HEK293 (cell line): ENCODE measurements around the gene RAB20.

Experiments used
- CTCF ChIA-PET: fragments of 350-600 bp; formaldehyde crosslinking; extraction: SDS; loops from one replicate; lab custom pipeline; 2021; ENCODE audit warnings: antibody characterized with exemption; lab: Yijun Ruan, JAX
- POLR2A ChIA-PET: fragments of 300-600 bp; formaldehyde crosslinking; extraction: SDS; loops from one replicate; lab custom pipeline; 2020; ENCODE audit warnings: antibody characterized with exemption, inconsistent platforms; lab: Yijun Ruan, JAX
- H3K27ac ChIP-seq: fragments of 200-500 bp; sonication (Bioruptor generic); 2 replicates; pipeline ENCODE4 v1.5.1; 2014; ENCODE audit warnings: low read depth, low read length, control low read depth, inconsistent platforms; ENCODE audit errors: extremely low read depth
- H3K36me3 ChIP-seq, 2 experiments: fragments of 200-500 bp in 1 of 2; sonication (Bioruptor generic) in 1 of 2; 1 replicate in 1 of 2; 2 replicates in 1 of 2; pipeline ENCODE4 v1.5.1; 2014 to 2017; ENCODE audit warnings: inconsistent platforms in 2 of 2, low read length in 2 of 2; ENCODE audit not compliant: control insufficient read depth in 2 of 2, insufficient read depth in 1 of 2
- H3K4me1 ChIP-seq: fragments of 200-500 bp; sonication (Bioruptor generic); 2 replicates; pipeline ENCODE4 v1.5.1; 2014; ENCODE audit warnings: mild to moderate bottlenecking, low read length, inconsistent platforms; ENCODE audit not compliant: control insufficient read depth, insufficient read depth
- H3K4me3 ChIP-seq: 2 replicates; pipeline ENCODE4 v1.5.1; 2011; ENCODE audit warnings: low read depth, mild to moderate bottlenecking, control low read depth, low read length, moderate library complexity
- H3K9me3 ChIP-seq: fragments of 200-500 bp; sonication (Bioruptor generic); 2 replicates; pipeline ENCODE4 v1.5.1; 2014; ENCODE audit warnings: low read depth, low read length, inconsistent platforms; ENCODE audit not compliant: control insufficient read depth, insufficient read depth
- EGR2 ChIP-seq: fragments of 450-650 bp; formaldehyde crosslinking; IDR thresholded peaks from 2 replicates; pipeline ENCODE4 v1.5.1; 2016; ENCODE audit warnings: low read depth, missing biosample characterization, missing genetic modification characterization
- FEZF1 ChIP-seq: fragments of 450-650 bp; formaldehyde crosslinking; IDR thresholded peaks from 2 replicates; pipeline ENCODE4 v1.5.1; 2016; ENCODE audit warnings: missing biosample characterization, missing genetic modification characterization
- GLIS1 ChIP-seq: fragments of 450-650 bp; formaldehyde crosslinking; IDR thresholded peaks from 2 replicates; pipeline ENCODE4 v1.5.1; 2016; ENCODE audit warnings: missing biosample characterization, missing genetic modification characterization
- ZNF132 ChIP-seq: fragments of 450-650 bp; formaldehyde crosslinking; IDR thresholded peaks from 2 replicates; pipeline ENCODE4 v1.5.1; 2017; ENCODE audit warnings: missing biosample characterization, missing genetic modification characterization, borderline replicate concordance
- ZNF19 ChIP-seq: fragments of 450-650 bp; formaldehyde crosslinking; IDR thresholded peaks from 2 replicates; pipeline ENCODE4; 2016; ENCODE audit warnings: missing biosample characterization, missing genetic modification characterization, low read depth
- ZNF23 ChIP-seq: fragments of 450-650 bp; formaldehyde crosslinking; IDR thresholded peaks from 2 replicates; pipeline ENCODE4 v1.5.1; 2016; ENCODE audit warnings: missing biosample characterization, missing genetic modification characterization, borderline replicate concordance
- ZNF248 ChIP-seq: fragments of 450-650 bp; formaldehyde crosslinking; IDR thresholded peaks from 2 replicates; pipeline ENCODE4 v1.5.1; 2017; ENCODE audit warnings: missing biosample characterization, missing genetic modification characterization
- ZNF280D ChIP-seq: fragments of 450-650 bp; formaldehyde crosslinking; IDR thresholded peaks from 2 replicates; pipeline ENCODE4 v1.5.1; 2016; ENCODE audit warnings: missing biosample characterization, missing genetic modification characterization
- ZNF302 ChIP-seq: fragments of 450-650 bp; formaldehyde crosslinking; IDR thresholded peaks from 2 replicates; pipeline ENCODE4 v1.5.1; 2016; ENCODE audit warnings: missing biosample characterization, missing genetic modification characterization, low read depth
- ZNF423 ChIP-seq: fragments of 450-650 bp; formaldehyde crosslinking; IDR thresholded peaks from 2 replicates; pipeline ENCODE4 v1.5.1; 2016; ENCODE audit warnings: missing biosample characterization, missing genetic modification characterization
- ZNF610 ChIP-seq: fragments of 450-650 bp; formaldehyde crosslinking; IDR thresholded peaks from 2 replicates; pipeline ENCODE4 v1.5.1; 2016; ENCODE audit warnings: missing biosample characterization, missing genetic modification characterization, borderline replicate concordance
- ZNF626 ChIP-seq: fragments of 450-650 bp; sonication (Bioruptor Pico); formaldehyde crosslinking; IDR thresholded peaks from 2 replicates; pipeline ENCODE4 v1.5.1; 2018; ENCODE audit warnings: missing biosample characterization, missing genetic modification characterization, inconsistent platforms
- ZNF692 ChIP-seq: fragments of 450-650 bp; formaldehyde crosslinking; IDR thresholded peaks from 2 replicates; pipeline ENCODE4 v1.5.1; 2016; ENCODE audit warnings: missing biosample characterization, missing genetic modification characterization
- ZNF701 ChIP-seq: fragments of 450-650 bp; formaldehyde crosslinking; IDR thresholded peaks from 2 replicates; pipeline ENCODE4 v1.5.1; 2016; ENCODE audit warnings: missing biosample characterization, missing genetic modification characterization
- ZNF707 ChIP-seq: fragments of 450-650 bp; formaldehyde crosslinking; IDR thresholded peaks from 2 replicates; pipeline ENCODE4 v1.5.1; 2016; ENCODE audit warnings: missing biosample characterization, missing genetic modification characterization
- ZNF792 ChIP-seq: fragments of 450-650 bp; formaldehyde crosslinking; IDR thresholded peaks from 2 replicates; pipeline ENCODE4 v1.5.1; 2016; ENCODE audit warnings: missing biosample characterization, missing genetic modification characterization

RAB20 gene

GRCh38 chr13:110576736-110577476 is 15.4 kb upstream of the RAB20 start:
- no peaks in the 10 kb centered on the region for H3K9me3 ChIP-seq
- TF ChIP-seq EGR2 (tag by site-specific recombination) = 0 out of 2 replicates have a peak, but pooled peaks have one; percentile 7
- no peak for TF ChIP-seq ZNF701 (tag by site-specific recombination)
- TF ChIP-seq, all 188 proteins: peak for 1
- Histone ChIP-seq H3K4me1 (no peaks in the 10 kb centered on the region), H3K4me3 (no peak overlapping the region), H3K36me3 (no peaks in the 10 kb centered on the region), H3K27ac (no peak overlapping the region)
- POLR2A ChIA-PET = interaction anchor here (0.6 kb wide), 1 partner anchor 338 kb away, joined by 4 read pairs; the partner anchor contains the start of gene ANKRD10
- CTCF ChIA-PET = interaction anchor here (0.6 kb wide), 1 partner anchor 355 kb away, joined by 4 read pairs; no protein-coding TSS in a partner anchor

- Histone ChIP-seq H3K27ac (no peak overlapping the region), H3K4me3 (no peak overlapping the region), H3K4me1 (no peaks in the 10 kb centered on the region), H3K9me3 (no peaks in the 10 kb centered on the region), H3K36me3 (no peaks in the 10 kb centered on the region)
- ChIA-PET POLR2A (interaction anchor here (1.1 kb wide), 1 partner anchor 14 kb away, joined by 3 read pairs; no protein-coding TSS in a partner anchor), CTCF (interaction anchor here (0.6 to 1.1 kb wide), 2 partner anchors 18 to 354 kb away, joined by 4 read pairs; no protein-coding TSS in a partner anchor)
- TF ChIP-seq ZNF792 (tag by site-specific recombination) (no peak), ZNF692 (tag by site-specific recombination) (no peak), ZNF423 (tag by site-specific recombination) (no peak), ZNF302 (tag by site-specific recombination) (no peak), ZNF610 (tag by site-specific recombination) (no peak), ZNF248 (tag by site-specific recombination) (no peak), GLIS1 (tag by site-specific recombination) (no peak), ZNF707 (tag by site-specific recombination) (no peak), ZNF132 (tag by site-specific recombination) (no peak), ZNF280D (no peak), FEZF1 (no peak), ZNF19 (tag by site-specific recombination) (no peak), ZNF23 (tag by site-specific recombination) (no peak), ZNF626 (no peak)
Measured at GRCh38 chr13:110576070-110576394, 14.5 kb upstream of the RAB20 start.
